HepG2 (cell line): Measurements from ENCODE around the gene YPEL4. TPM values are rescaled to one million over a fixed set of nuclear protein-coding genes. Genes with fewer than 3 reads are reported as not detected.

Experiments
- ATAC-seq: fragments of 200-7000 bp; cut with Tn5 transposase; 3 replicates; pipeline ENCODE4 v1.9.1; 2020; ENCODE audit warnings: mild to moderate bottlenecking, moderate library complexity
- BruUV-seq: library from RNA; stranded (reverse); fragments of 400-500 nt; replicated peaks from 2 replicates; lab custom pipeline; 2021; lab: Mats Ljungman, UMichigan
- CTCF ChIA-PET: fragments of 300-600 bp; formaldehyde crosslinking; extraction: SDS; loops from one replicate; lab custom pipeline; 2021; ENCODE audit warnings: low total read pairs, inconsistent platforms, low intra/inter-chr PET ratio; lab: Yijun Ruan, JAX
- POLR2A ChIA-PET: fragments of 350-600 bp; sonication (Branson Sonifier 250); formaldehyde crosslinking; loops from one replicate; lab custom pipeline; 2020; ENCODE audit warnings: antibody characterized with exemption, inconsistent platforms; lab: Yijun Ruan, JAX
- DNase-seq: peaks from one replicate; pipeline ENCODE4 v3.0.0-alpha.2; 2015; ENCODE audit warnings: low spot score
- FAIRE-seq: peaks from 3 replicates; lab custom pipeline; 2011; peaks lifted over from hg19 to GRCh38; lab: Jason Lieb, UNC
- H2AFZ ChIP-seq: one replicate; pipeline ENCODE4 v1.6.1; 2011; ENCODE audit warnings: low read length, inconsistent platforms
- H3K27ac ChIP-seq: fragments of 300-600 bp; 3 replicates; pipeline ENCODE4 v1.8.0; 2011; ENCODE audit warnings: mixed run types, mild to moderate bottlenecking, mixed read lengths, low read length, inconsistent platforms; ENCODE audit not compliant: insufficient read depth; ENCODE audit errors: extremely low read length
- H3K27me3 ChIP-seq, 2 experiments: fragments of 200-600 bp in 1 of 2; 2 replicates in 1 of 2; 3 replicates in 1 of 2; pipeline versions ENCODE4 v1.6.0 to v1.8.0; 2011; ENCODE audit warnings: low read length in 2 of 2, mild to moderate bottlenecking in 2 of 2, moderate library complexity in 2 of 2, inconsistent platforms in 1 of 2; ENCODE audit not compliant: insufficient read depth in 2 of 2, control insufficient read depth in 1 of 2
- H3K36me3 ChIP-seq, 2 experiments: fragments of 200-600 bp in 1 of 2; replicated peaks in 1 of 2; 2 replicates in 1 of 2; 3 replicates in 1 of 2; pipeline versions ENCODE4 v1.5.1 to v1.8.0; 2011; ENCODE audit warnings: low read length in 2 of 2, inconsistent platforms in 1 of 2; ENCODE audit not compliant: insufficient read depth in 2 of 2, control insufficient read depth in 1 of 2
- H3K4me1 ChIP-seq: 2 replicates; pipeline ENCODE4 v1.5.1; 2012; ENCODE audit warnings: low read length, inconsistent platforms; ENCODE audit not compliant: insufficient read depth
- H3K4me2 ChIP-seq: 2 replicates; pipeline ENCODE4 v1.6.0; 2011; ENCODE audit warnings: low read depth, low read length, inconsistent platforms
- H3K4me3 ChIP-seq, 3 experiments: fragments of 200-600 bp in 1 of 3; sonication (generic), shearing (Covaris generic) in 1 of 3; replicated peaks in 1 of 3; 2 replicates each; pipeline ENCODE4 v1.5.1; 2011 to 2016; ENCODE audit warnings: low read length in 3 of 3, inconsistent platforms in 2 of 3, low read depth in 2 of 3, mild to moderate bottlenecking in 2 of 3, control low read depth in 1 of 3, mixed read lengths in 1 of 3; ENCODE audit not compliant: insufficient read depth in 1 of 3
- H3K79me2 ChIP-seq: one replicate; pipeline ENCODE4 v1.6.1; 2011; ENCODE audit warnings: low read length, inconsistent platforms; ENCODE audit not compliant: insufficient read depth
- H3K9ac ChIP-seq: 2 replicates; pipeline ENCODE4 v1.6.0; 2011; ENCODE audit warnings: mild to moderate bottlenecking, low read depth, low read length, inconsistent platforms; ENCODE audit not compliant: insufficient read depth
- H3K9me3 ChIP-seq: 2 replicates; pipeline ENCODE4 v1.5.1; 2012; ENCODE audit warnings: mild to moderate bottlenecking, low read length
- H4K20me1 ChIP-seq: 2 replicates; pipeline ENCODE4 v1.6.0; 2011; ENCODE audit warnings: inconsistent platforms, mild to moderate bottlenecking, low read length, moderate library complexity; ENCODE audit not compliant: insufficient read depth
- NONO ChIP-seq, 2 experiments: fragments of 450-650 bp in 1 of 2; sonication (generic) in 1 of 2; formaldehyde crosslinking in 1 of 2; IDR thresholded peaks in 1 of 2; conservative IDR thresholded peaks in 1 of 2; 2 replicates each; pipeline versions ENCODE4 v1.6.1 to v1.8.0; 2017 to 2022; ENCODE audit warnings: mild to moderate bottlenecking in 1 of 2, missing genetic modification reagents in 1 of 2, moderate library complexity in 1 of 2
- PAF1 ChIP-seq: IDR thresholded peaks from 2 replicates; pipeline ENCODE4 v1.6.1; 2016; ENCODE audit warnings: missing genetic modification reagents, missing compliant biosample characterization
- PHF21A ChIP-seq: sonication (generic); formaldehyde crosslinking; IDR thresholded peaks from 2 replicates; pipeline ENCODE4 v1.5.0; 2020; ENCODE audit warnings: mild to moderate bottlenecking, missing genetic modification reagents
- POLR2A ChIP-seq, 2 experiments: IDR thresholded peaks; 2 replicates each; pipeline ENCODE4 v1.6.1; 2011; ENCODE audit warnings: low read depth in 2 of 2, low read length in 2 of 2, mild to moderate bottlenecking in 1 of 2, moderate library complexity in 1 of 2; ENCODE audit not compliant: insufficient read depth in 1 of 2
- POLR2AphosphoS5 ChIP-seq: IDR thresholded peaks from 2 replicates; pipeline ENCODE4 v1.6.1; 2012; ENCODE audit warnings: low read depth, low read length
- ZNF101 ChIP-seq: sonication (generic); formaldehyde crosslinking; IDR thresholded peaks from 2 replicates; pipeline ENCODE4 v1.4.0; 2020; ENCODE audit warnings: mild to moderate bottlenecking, low read depth, missing genetic modification reagents, borderline replicate concordance
- WGBS: methylation state at CpG from one replicate; pipeline ENCODE4 v1.1.6; 2017; ENCODE audit warnings: low lambda C conversion rate; 5-methylcytosine and 5-hydroxymethylcytosine counted together
- in situ Hi-C: cut with HindIII; loops from 2 replicates; pipeline ENCODE4 v1.10.0; 2017; ENCODE audit warnings: low pct_unique_long_range_greater_than_20kb; ENCODE audit not compliant: extremely low pct_ligation_motif_present
- intact Hi-C: fragments of 100-400 bp; cut with micrococcal nuclease; formaldehyde crosslinking; loops from one replicate; pipeline ENCODE4 v1.10.0; 2022; ENCODE audit not compliant: unreplicated experiment
- polyA plus RNA-seq, 8 experiments: library from polyadenylated mRNA; depleted of rRNA in 3 of 8; stranded (reverse) in 7 of 8; unstranded in 1 of 8; fragments of >200 nt; fragmentation: Illumina TruSeq in 4 of 8; extraction: Trizol in 4 of 8; gene quantifications; 2 replicates each; pipeline versions ENCODE4 v1.2.1 to v1.2.3, GENCODE V29; 2011 to 2016; ENCODE audit warnings: low read depth in 4 of 8, missing spikeins in 1 of 8, mixed read lengths in 1 of 8; ENCODE audit not compliant: insufficient read depth in 1 of 8
- total RNA-seq, 5 experiments: library from RNA; depleted of rRNA; stranded (reverse); fragments of >200 nt; fragmentation: Illumina TruSeq; extraction: Trizol; gene quantifications; 2 replicates each; pipeline ENCODE4 v1.2.3, GENCODE V29; 2016; ENCODE audit warnings: low read depth in 1 of 5
- TF ChIP-seq, protein P1 (sequence below): sonication (generic); formaldehyde crosslinking; IDR thresholded peaks from 2 replicates; pipeline ENCODE4 v1.4.0; 2020; ENCODE audit warnings: missing genetic modification reagents, borderline replicate concordance

Gene YPEL4
- total and polyA plus RNA-seq, 2 of the 13 experiments (the other 11 are each of a cell fraction or from before 2014, with no cell fraction given), result 0.04 TPM; not detected in 1

DNA sequence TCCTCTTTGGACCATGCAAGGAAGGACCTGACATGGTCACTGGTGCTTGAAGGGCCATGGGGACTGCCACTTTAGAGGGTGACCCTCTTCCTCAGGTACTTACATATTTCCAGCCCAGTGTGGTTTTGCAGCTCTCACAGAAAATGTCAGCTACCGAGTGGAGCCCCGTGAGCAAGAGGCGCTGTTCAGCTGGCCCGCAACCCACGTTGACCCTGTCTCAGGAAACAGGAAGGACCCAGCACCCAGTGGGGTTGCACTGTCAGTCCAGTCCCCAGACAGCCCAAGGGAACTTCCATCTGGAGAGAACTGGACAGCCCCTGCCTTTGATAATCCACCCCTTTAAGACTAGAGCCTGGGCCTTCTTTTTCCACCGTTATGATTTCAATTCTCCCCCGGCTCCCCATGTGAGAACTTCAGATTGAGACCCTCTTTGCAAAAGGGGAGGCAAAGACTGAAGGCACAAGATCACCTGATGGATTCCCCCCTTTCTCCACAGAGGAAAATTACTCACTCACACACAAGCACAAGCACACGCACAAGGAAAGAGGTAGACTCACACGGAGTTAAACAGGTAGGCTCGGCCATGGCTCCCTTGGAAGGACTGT, 3.4 kb downstream of the YPEL4 start (continued):
- TF ChIP-seq, protein P1, sequence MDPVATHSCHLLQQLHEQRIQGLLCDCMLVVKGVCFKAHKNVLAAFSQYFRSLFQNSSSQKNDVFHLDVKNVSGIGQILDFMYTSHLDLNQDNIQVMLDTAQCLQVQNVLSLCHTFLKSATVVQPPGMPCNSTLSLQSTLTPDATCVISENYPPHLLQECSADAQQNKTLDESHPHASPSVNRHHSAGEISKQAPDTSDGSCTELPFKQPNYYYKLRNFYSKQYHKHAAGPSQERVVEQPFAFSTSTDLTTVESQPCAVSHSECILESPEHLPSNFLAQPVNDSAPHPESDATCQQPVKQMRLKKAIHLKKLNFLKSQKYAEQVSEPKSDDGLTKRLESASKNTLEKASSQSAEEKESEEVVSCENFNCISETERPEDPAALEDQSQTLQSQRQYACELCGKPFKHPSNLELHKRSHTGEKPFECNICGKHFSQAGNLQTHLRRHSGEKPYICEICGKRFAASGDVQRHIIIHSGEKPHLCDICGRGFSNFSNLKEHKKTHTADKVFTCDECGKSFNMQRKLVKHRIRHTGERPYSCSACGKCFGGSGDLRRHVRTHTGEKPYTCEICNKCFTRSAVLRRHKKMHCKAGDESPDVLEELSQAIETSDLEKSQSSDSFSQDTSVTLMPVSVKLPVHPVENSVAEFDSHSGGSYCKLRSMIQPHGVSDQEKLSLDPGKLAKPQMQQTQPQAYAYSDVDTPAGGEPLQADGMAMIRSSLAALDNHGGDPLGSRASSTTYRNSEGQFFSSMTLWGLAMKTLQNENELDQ, result no peak

DNA sequence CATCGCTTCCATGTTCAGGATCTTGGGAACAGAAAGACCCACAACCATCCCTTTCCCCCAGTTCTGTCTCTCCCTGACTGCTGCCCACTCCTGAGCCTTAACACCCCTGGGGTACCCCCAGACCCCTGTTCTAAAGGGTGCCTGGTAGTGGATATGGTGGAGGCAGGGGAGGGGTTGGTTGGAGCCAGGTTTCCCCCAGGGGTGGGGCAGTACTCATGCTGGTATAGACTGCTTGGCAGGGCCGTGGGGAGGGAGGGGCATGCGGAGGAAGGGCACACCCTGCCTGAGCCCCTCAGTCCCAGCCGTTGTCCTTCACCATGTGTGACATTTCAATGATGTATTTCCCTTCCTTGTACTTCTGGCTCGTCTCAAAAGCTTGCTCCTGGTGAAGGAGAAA, 4.0 kb downstream of the YPEL4 start:
- Histone ChIP-seq H3K36me3 (no peaks in the 10 kb centered on the region), H3K4me1 (peaks cover 30% of the 10 kb centered on the region), H3K27me3 (peaks cover 7 to 46% of the 10 kb centered on the region in 2 experiments), H3K9ac (no peak overlapping the region), H3K27ac (no peak overlapping the region), H3K4me3 (no peak overlapping the region), H3K79me2 (no peaks in the 10 kb centered on the region), H4K20me1 (no peaks in the 10 kb centered on the region), H2AFZ (no peak overlapping the region), H3K4me2 (no peak overlapping the region), H3K9me3 (no peaks in the 10 kb centered on the region)
- no peak for ATAC-seq
- no peak for DNase-seq
- in situ Hi-C loops, result loop anchor here (10.0 kb wide), 1 partner anchor 191 kb away; no protein-coding TSS in a partner anchor
- FAIRE-seq, result no peak
- ChIA-PET POLR2A (no interaction called here), CTCF (interaction anchor here (1.0 to 7.0 kb wide), 4 partner anchors 74 to 189 kb away, joined by 3 to 79 read pairs (median 4); partner anchors contain the start of gene UBE2L6)
- no TSS peak for BruUV-seq
- TF ChIP-seq POLR2AphosphoS5 (peak; percentile 34; the same call in 1 of the 2 replicates), PHF21A (CRISPR knock-in tag) (no peak), ZNF101 (CRISPR knock-in tag) (no peak), NONO (IDR thresholded peaks at IDR 0.05) (no peak), NONO (CRISPR knock-in tag; conservative IDR thresholded peaks at IDR 0.05) (0 out of 2 replicates have a peak, but pooled peaks have one; percentile 21), PAF1 (CRISPR knock-in tag) (0 out of 2 replicates have a peak, but pooled peaks have one; percentile 68), POLR2A (IDR thresholded peaks at IDR 0.05; ENCODE audit: insufficient read depth in 1 of 2, low read depth in 2 of 2, low read length in 2 of 2) (0 out of 4 replicates have a peak, but pooled peaks of 1 of the 2 experiments have one; percentile 12)
- intact Hi-C loops, result no loop called here
- WGBS, result 17% methylated on average over 2 of the region's 5 CpGs
